T-helper 9 cell (primary cell): Measurements from ENCODE around the gene SLC9A7.
"Not testable (repeated sequence)": the region's sequence is repeated elsewhere in the genome, so short reads cannot be mapped to it uniquely, and the experiment has no call there.

Source experiments
- DNase-seq: peaks from one replicate; pipeline ENCODE4 v3.0.0-alpha.2; 2020

The SLC9A7 gene

GRCh38 chrX:46754036-46754435, 4.9 kb downstream of the SLC9A7 start:
- no peak for DNase-seq

GRCh38 chrX:46750889-46751288, 8.0 kb downstream of the SLC9A7 start:
- no peak for DNase-seq

- no peak for DNase-seq
Observed at GRCh38 chrX:46744009-46744408, 14.9 kb downstream of the SLC9A7 start.

DNA sequence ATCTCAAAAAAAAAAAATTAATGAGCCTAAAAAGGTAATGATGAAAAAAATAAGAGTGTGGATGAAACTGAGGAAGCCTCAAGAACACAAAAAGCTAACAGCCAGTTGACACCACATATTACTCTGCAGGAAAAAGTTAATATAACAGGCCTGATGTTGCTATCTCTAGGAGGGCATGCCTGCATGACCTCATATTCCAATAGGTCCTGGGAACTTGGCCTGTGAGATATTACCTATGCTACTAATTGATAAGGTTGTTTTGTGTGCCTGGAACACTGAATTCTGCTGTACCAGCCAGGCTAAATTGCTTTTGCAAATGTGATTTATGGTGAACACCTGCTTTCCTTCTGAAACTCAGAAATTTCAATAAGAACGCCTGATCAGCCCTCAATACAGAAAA, 15.9 kb downstream of the SLC9A7 start:
- no peak for DNase-seq

GRCh38 chrX:46739736-46740135, 19.2 kb downstream of the SLC9A7 start:
- no peak for DNase-seq

DNA sequence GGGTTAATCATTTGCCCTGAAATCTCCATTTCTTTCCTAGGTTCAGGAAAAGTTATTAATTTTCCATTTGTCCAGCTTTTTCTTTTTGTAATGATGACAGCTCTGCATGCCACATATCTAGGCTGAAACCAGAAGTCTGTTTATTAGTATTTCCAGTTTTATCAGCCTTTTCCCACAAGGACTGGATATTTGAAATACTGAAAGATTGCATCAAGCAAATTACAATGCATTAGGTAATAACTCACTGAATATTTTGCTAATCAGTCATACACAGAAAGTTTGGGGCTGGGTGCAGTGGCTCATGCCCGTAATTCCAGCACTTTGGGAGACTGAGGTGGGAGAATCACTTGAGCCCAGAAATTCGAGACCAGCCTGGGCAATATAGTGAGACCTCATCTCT, 21.5 kb downstream of the SLC9A7 start:
- DNase-seq: no peak

- DNase-seq: no peak
Observed at GRCh38 chrX:46737041-46737440, 21.9 kb downstream of the SLC9A7 start.

GRCh38 chrX:46735622-46736021, 23.3 kb downstream of the SLC9A7 start:
- DNase-seq: no peak

- no peak for DNase-seq
Observed at GRCh38 chrX:46733226-46733625, 25.7 kb downstream of the SLC9A7 start.

DNA sequence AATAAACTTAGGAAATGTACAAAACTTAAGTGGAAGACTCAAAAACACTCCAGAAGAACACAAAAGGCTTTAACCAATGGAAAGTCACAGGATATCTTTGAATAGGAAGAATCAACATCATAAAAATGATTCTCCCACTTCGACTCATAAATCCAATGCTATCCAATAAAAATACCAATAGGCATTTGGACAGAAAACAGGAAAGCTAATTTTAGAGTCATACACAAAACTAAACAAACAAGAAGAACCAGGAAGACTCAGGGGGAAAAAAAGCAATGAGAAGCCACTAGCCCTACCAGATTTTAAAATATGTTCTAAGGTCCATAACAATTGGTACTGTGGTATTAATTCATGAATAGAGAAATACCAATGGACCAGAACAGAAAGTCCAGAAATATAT, 28.2 kb downstream of the SLC9A7 start:
- no peak for DNase-seq

- no peak for DNase-seq
Observed at GRCh38 chrX:46727441-46727840, 31.5 kb downstream of the SLC9A7 start.

DNA sequence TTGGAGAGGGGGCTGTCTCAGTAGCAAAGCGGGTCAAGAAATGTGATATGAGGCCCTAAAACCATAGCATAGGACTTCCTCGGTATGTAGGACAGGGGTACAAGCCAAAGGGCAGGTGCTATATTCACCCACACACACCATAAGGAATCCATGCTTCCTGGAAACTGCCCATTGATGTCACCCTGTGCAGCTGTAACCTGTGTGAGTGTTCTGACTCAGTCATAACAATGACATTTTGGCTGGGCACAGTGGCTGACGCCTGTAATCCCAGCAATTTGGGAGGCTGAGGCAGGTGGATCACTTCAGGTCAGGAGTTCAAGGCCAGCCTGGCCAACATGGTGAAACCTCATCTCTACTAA, 35.4 kb downstream of the SLC9A7 start:
- not testable (repeated sequence) for DNase-seq

DNA sequence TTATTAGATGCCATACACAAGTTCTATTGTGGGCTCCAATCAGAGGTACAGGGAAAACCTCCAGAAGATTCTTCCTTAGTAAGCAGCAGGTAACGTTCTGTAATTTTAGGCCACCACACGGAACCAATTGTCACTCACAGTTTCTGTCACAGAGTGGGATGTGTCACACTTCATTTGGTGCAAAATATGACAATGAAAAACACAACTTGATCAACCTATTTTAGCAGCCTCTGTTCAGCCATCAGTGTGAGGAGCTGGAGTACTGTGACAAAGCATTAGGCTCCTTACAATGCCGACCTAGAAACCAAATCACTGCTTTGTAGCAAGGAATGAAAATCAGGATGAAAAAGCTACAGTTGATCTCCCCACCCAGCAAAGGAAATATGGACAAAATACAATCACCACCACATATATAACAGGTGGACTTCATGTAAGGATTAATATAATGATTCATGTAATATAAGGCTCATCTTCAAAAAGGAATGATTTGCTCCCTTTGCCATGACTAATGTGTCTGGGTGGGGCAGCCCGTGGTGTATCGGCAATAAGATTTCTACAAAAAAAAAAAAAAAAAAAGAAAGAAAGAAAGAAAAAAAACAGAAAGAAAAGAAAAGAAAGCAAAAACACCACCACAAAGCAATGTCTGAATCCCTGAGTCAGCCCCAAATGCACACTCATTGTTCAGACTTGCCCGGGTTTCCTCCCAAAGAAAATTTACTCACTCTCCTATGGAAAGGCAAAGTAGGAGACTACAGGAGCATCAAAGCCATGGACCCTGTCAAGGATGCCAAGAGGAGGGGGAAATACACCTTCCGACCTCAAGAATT, 36.0 kb downstream of the SLC9A7 start:
- no peak for DNase-seq

DNA sequence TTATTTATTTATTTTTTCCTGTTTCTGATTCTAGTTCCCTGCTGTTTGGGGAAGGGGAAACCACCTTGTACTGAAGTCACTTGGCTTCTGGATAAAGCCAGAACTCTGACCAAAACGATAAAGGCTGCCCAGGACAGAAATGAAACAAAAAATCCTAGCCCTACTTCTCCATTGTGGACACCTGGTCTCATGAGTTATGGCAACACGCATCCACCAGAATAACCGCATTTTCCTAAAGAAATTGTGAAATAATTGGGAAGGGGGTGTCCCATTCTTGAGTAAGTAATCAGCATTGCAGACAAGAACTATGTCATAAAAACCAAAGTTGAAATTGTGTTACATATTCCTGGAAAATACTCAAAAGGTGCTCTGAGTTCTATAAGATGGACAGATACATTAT, 42.1 kb downstream of the SLC9A7 start:
- DNase-seq: no peak

GRCh38 chrX:46715997-46716396, 42.9 kb downstream of the SLC9A7 start:
- no peak for DNase-seq

DNA sequence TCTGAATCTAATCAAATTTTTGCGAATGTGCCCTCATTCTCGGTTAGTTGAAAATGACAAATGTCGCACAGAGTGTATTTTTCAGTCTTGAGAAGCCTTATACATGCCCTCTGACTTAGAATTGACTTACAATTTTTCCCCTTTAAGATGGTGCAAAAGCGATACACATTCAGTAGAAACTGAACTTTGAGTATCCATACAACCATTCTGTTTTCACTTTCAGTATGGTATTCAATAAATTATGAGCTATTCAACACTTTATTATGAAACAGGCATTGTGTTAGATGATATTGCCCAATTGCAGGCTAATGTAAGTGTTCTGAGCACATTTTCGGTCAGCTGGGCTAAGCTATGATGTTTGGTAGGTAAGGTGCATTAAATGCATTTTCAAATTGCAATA, 43.4 kb downstream of the SLC9A7 start:
- DNase-seq: no peak

GRCh38 chrX:46713672-46714490, 45.0 kb downstream of the SLC9A7 start:
- DNase-seq: no peak

- DNase-seq: no peak
Observed at GRCh38 chrX:46712764-46713163, 46.2 kb downstream of the SLC9A7 start.

GRCh38 chrX:46710927-46711623, 47.8 kb downstream of the SLC9A7 start:
- no peak for DNase-seq

DNA sequence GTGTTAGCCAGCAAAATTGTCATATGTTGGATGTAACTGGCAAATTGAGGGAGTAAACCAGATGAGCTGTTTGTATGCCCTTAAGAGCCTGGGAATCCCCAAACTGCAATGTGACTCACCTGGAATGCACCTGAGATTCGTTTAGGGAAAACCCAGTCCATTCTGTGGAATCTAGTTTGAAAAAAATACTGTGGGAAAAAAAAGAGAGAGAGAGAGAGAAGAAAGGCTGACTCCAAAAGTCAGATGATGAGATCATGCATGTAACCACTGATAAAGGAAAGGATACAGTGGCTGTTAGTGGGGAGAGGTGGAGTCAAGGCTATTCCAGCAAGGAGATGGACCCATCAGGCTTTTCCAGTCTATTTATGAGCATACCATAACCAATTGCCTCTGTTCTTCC, 48.5 kb downstream of the SLC9A7 start:
- no peak for DNase-seq

- DNase-seq: no peak
Observed at GRCh38 chrX:46707274-46707965, 51.5 kb downstream of the SLC9A7 start.

DNA sequence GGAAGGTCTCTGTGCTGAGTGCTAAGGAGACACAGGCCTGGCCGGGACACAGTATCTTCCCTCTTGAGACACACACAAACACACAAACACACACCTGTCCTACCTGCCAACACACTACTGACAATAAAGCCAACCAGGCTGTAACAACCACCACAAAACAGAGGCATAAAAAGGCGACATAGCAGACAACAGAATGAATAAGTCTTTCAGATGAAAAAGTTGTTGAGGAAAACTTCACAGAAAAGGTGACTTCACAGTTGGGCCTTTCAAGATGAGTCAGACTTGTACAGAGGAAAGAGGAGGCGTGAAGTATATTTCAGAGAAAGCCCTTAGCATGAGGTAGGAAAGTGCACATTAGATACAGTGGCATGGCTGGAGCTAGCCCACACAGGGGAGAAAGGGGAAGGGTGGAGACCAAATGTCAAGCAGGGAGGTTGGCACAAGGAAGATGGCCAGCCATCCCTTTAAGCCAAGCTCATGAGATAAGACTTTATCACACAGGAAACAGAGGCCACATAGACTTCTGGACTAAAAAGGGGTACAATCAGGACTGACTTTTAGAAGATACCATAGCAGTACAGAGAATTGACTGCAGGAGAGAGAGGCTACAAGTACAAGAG, 54.0 kb downstream of the SLC9A7 start:
- no peak for DNase-seq

GRCh38 chrX:46703980-46704379, 54.9 kb downstream of the SLC9A7 start:
- DNase-seq: no peak
